Heart left ventricle (tissue), 13 donors: ENCODE results near the gene CTNNA1.

ENCODE experiments used
- POLR2A ChIP-seq, 2 donors: fragments of 450-650 bp; IDR thresholded peaks; one replicate each; pipeline ENCODE4 v1.6.1; 2017; ENCODE audit warnings: antibody characterized with exemption in 2 of 2, mild to moderate bottlenecking in 2 of 2, moderate library complexity in 2 of 2
- TF ChIP-seq, protein P1 (sequence below), 12 donors: fragments of 200-600 bp; sonication (generic) in 4 of 12; IDR thresholded peaks; one replicate each; pipeline versions ENCODE4 v1.5.0 to v1.8.0; 2018 to 2022; ENCODE audit warnings: antibody characterized with exemption in 12 of 12, mild to moderate bottlenecking in 5 of 12
- donor health status: ischemic (EF 13 %, LVEDD 7.1; RV severe dilation, severe dysfunction).
- donor health status: DM: no; HTN: yes; CAD: no.
- donor health status: DM: no; HTN: no; CAD: no.
- donor health status: ischemic (EF 25% LVEDD 6.9; RV normal size, moderate dysfunction).
- donor health status: ischemic (EF 25% LVEDD 5.7; RV mildly dilated, moderate dysfunction).
- donor health status: ischemic (EF 35%, LVEDD 5.7; RV mildly dilated, moderate dysfunction).
- donor health status: nonischemic (EF 11% LVEDD 7.7; RV severe dilation, severe dysfunction).
- donor health status: DM: yes; HTN: yes; CAD: no.
- donor health status: PGD.
- donor health status: ischemic (EF 29% LVEDD 5.4; RV normal size, mild dysfunction).
- donor health status: nonischemic (EF 23%, LVEDD 6.1; RV moderate dilation, normal function).

DNA sequence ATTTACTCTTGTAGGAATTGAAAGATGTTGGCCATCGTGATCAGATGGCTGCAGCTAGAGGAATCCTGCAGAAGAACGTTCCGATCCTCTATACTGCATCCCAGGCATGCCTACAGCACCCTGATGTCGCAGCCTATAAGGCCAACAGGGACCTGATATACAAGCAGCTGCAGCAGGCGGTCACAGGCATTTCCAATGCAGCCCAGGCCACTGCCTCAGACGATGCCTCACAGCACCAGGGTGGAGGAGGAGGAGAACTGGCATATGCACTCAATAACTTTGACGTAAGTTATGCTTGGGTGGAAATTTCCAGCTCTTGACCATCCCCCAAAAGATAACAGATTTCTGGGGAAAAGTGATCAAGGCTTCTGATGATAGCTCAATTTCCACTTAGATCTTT lies 71.3 kb downstream of the CTNNA1 start:
- no peak for TF ChIP-seq POLR2A (IDR thresholded peaks at IDR 0.05)
- TF ChIP-seq, protein P1, sequence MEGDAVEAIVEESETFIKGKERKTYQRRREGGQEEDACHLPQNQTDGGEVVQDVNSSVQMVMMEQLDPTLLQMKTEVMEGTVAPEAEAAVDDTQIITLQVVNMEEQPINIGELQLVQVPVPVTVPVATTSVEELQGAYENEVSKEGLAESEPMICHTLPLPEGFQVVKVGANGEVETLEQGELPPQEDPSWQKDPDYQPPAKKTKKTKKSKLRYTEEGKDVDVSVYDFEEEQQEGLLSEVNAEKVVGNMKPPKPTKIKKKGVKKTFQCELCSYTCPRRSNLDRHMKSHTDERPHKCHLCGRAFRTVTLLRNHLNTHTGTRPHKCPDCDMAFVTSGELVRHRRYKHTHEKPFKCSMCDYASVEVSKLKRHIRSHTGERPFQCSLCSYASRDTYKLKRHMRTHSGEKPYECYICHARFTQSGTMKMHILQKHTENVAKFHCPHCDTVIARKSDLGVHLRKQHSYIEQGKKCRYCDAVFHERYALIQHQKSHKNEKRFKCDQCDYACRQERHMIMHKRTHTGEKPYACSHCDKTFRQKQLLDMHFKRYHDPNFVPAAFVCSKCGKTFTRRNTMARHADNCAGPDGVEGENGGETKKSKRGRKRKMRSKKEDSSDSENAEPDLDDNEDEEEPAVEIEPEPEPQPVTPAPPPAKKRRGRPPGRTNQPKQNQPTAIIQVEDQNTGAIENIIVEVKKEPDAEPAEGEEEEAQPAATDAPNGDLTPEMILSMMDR (IDR thresholded peaks at IDR 0.05) = no peak
